Activated CD4-positive, alpha-beta T cell treated with anti-CD3 and anti-CD28 coated beads for 36 hours (primary cell): ENCODE measurements around the gene SERTAD1. TPM values are rescaled to one million over a fixed set of nuclear protein-coding genes. Genes with fewer than 3 reads are reported as not detected.
A peak's percentile ranks its signal among the peaks of the same experiment; 100 is the strongest.

Experiments used
- ATAC-seq: fragments of 200-7000 bp; cut with Tn5 transposase; one replicate; pipeline ENCODE4 v1.10.0; 2021; ENCODE audit warnings: mild to moderate bottlenecking, moderate library complexity
- CTCF ChIA-PET: fragments of 350-600 bp; sonication (Branson Sonifier 250); formaldehyde crosslinking; loops from one replicate; lab custom pipeline; 2021; ENCODE audit warnings: antibody characterized with exemption; lab: Charles Lee
- POLR2A ChIA-PET: fragments of 350-600 bp; sonication (Branson Sonifier 250); formaldehyde crosslinking; loops from one replicate; lab custom pipeline; 2021; ENCODE audit warnings: antibody characterized with exemption, inconsistent platforms; lab: Charles Lee
- DNase-seq: peaks from one replicate; pipeline ENCODE4 v3.0.0-alpha.2; 2020
- H3K27ac Mint-ChIP-seq: one replicate; pipeline ENCODE4 v1.8.0; 2021; ENCODE audit warnings: mixed read lengths
- H3K27me3 Mint-ChIP-seq: one replicate; pipeline ENCODE4 v1.8.0; 2021; ENCODE audit warnings: mixed read lengths
- H3K36me3 Mint-ChIP-seq: one replicate; pipeline ENCODE4 v1.8.0; 2021; ENCODE audit warnings: low read depth, mixed read lengths
- H3K4me1 Mint-ChIP-seq: one replicate; pipeline ENCODE4 v1.8.0; 2021; ENCODE audit warnings: mixed read lengths
- H3K4me3 Mint-ChIP-seq: one replicate; pipeline ENCODE4 v1.8.0; 2021; ENCODE audit warnings: mild to moderate bottlenecking, moderate library complexity, mixed read lengths
- H3K9me3 Mint-ChIP-seq: one replicate; pipeline ENCODE4 v1.8.0; 2021; ENCODE audit warnings: low read depth, mixed read lengths
- intact Hi-C, 2 experiments: fragments of 100-400 bp; cut with DNase I in 1 of 2; cut with micrococcal nuclease in 1 of 2; formaldehyde crosslinking; loops; one replicate each; pipeline versions ENCODE4 v1.14.2 to v1.15.1; 2022 to 2024; cut with DNase I, micrococcal nuclease
- total RNA-seq, 2 experiments: library from RNA; stranded (reverse); gene quantifications; one replicate each; pipeline ENCODE4 v1.2.3, GENCODE V29; 2021

SERTAD1 gene
- 10 to 100 TPM; 10.0 to 14.7 TPM for total RNA-seq

- ATAC-seq: peak; percentile 91
- intact Hi-C loops: loop anchor here (1.0 to 5.0 kb wide), 14 partner anchors 18 to 837 kb away; partner anchors contain the start of genes AKT2 (in 1 of the 2), BLVRB (in 1 of the 2), C19orf47 (in 1 of the 2) and COQ8B (in 1 of the 2)
- Mint-ChIP-seq H3K4me3 (peak within 1 kb of the TSS; percentile 89), H3K27ac (peak within 1 kb of the TSS; percentile 96), H3K9me3 (no peaks in the 10 kb centered on the region), H3K27me3 (no peaks in the 10 kb centered on the region), H3K36me3 (peaks cover 20% of the 10 kb centered on the region), H3K4me1 (peaks cover 20% of the 10 kb centered on the region)
- peak; percentile 100 for DNase-seq
- ChIA-PET CTCF (interaction anchor here (0.6 to 1.7 kb wide), 9 partner anchors 9 to 369 kb away, joined by 3 to 13 read pairs (median 4); no protein-coding TSS in a partner anchor), POLR2A (interaction anchor here (0.6 to 1.3 kb wide), 9 partner anchors 9 to 455 kb away, joined by 3 to 9 read pairs (median 4); partner anchors contain the start of genes BLVRB and PSMC4)
Measured at GRCh38 chr19:40425450-40426287, at the start of gene SERTAD1. Gene SERTAD1 (minus strand): TSS chr19:40425992. CDS start chr19:40423546, 2,446 bp downstream.

GRCh38 chr19:40474737-40475136 lies 48.9 kb upstream of the SERTAD1 start:
- DNase-seq (no peak), ATAC-seq (no peak)
- H3K4me3 Mint-ChIP-seq: no peak overlapping the region
- intact Hi-C loops: no loop called here
- H3K4me1 Mint-ChIP-seq: peaks cover 2% of the 10 kb centered on the region
- H3K27me3 Mint-ChIP-seq: no peaks in the 10 kb centered on the region
- POLR2A ChIA-PET: no interaction called here
- H3K36me3 Mint-ChIP-seq: no peaks in the 10 kb centered on the region
- no peaks in the 10 kb centered on the region for H3K9me3 Mint-ChIP-seq
- peak overlapping the region; percentile 42 for H3K27ac Mint-ChIP-seq
- CTCF ChIA-PET: interaction anchor here (0.7 to 2.1 kb wide), 4 partner anchors 11 to 169 kb away, joined by 3 to 5 read pairs (median 4); no protein-coding TSS in a partner anchor

GRCh38 chr19:40472516-40472915 lies 46.7 kb upstream of the SERTAD1 start:
- ChIA-PET POLR2A (no interaction called here), CTCF (no interaction called here)
- DNase-seq (no peak), ATAC-seq (no peak)
- Mint-ChIP-seq H3K36me3 (no peaks in the 10 kb centered on the region), H3K27me3 (peaks cover 5% of the 10 kb centered on the region), H3K4me1 (peaks cover 5% of the 10 kb centered on the region), H3K27ac (no peak overlapping the region), H3K4me3 (no peak overlapping the region), H3K9me3 (no peaks in the 10 kb centered on the region)
- intact Hi-C loops: no loop called here

GRCh38 chr19:40471111-40471510 lies 45.3 kb upstream of the SERTAD1 start:
- ChIA-PET POLR2A (interaction anchor here (0.7 kb wide), 1 partner anchor 473 kb away, joined by 3 read pairs; no protein-coding TSS in a partner anchor), CTCF (interaction anchor here (0.6 to 1.3 kb wide), 4 partner anchors 17 to 455 kb away, joined by 3 to 4 read pairs (median 4); partner anchors contain the start of gene SERTAD1)
- H3K9me3 Mint-ChIP-seq: no peaks in the 10 kb centered on the region
- ATAC-seq (no peak), DNase-seq (no peak)
- no peak overlapping the region for H3K27ac Mint-ChIP-seq
- peaks cover 4% of the 10 kb centered on the region for H3K36me3 Mint-ChIP-seq
- intact Hi-C loops: no loop called here
- peaks cover 11% of the 10 kb centered on the region for H3K27me3 Mint-ChIP-seq
- H3K4me3 Mint-ChIP-seq: no peak overlapping the region
- H3K4me1 Mint-ChIP-seq: peaks cover 11% of the 10 kb centered on the region

GRCh38 chr19:40469011-40469410 lies 43.2 kb upstream of the SERTAD1 start:
- H3K27ac Mint-ChIP-seq: no peak overlapping the region

GRCh38 chr19:40466985-40467734 lies 41.4 kb upstream of the SERTAD1 start, which contains the start of gene SPTBN4:
Gene SPTBN4 (plus strand): TSS chr19:40467001. CDS start chr19:40472622, 5,621 bp downstream.
- intact Hi-C loops: loop anchor here (1.0 to 10.0 kb wide), 8 partner anchors 42 to 796 kb away; partner anchors contain the start of genes AKT2 (in 1 of the 2), C19orf47 (in 1 of the 2), COQ8B (in 1 of the 2) and ITPKC (in 1 of the 2)
- POLR2A ChIA-PET: no interaction called here
- Mint-ChIP-seq H3K36me3 (peaks cover 4% of the 10 kb centered on the region), H3K4me1 (peaks cover 30% of the 10 kb centered on the region), H3K4me3 (peak within 1 kb of the TSS; percentile 77), H3K9me3 (no peaks in the 10 kb centered on the region), H3K27ac (peak within 1 kb of the TSS; percentile 87), H3K27me3 (peaks cover 11% of the 10 kb centered on the region)
- CTCF ChIA-PET: no interaction called here
- DNase-seq (no peak), ATAC-seq (no peak)

More at GRCh38 chr19:40469011-40469410, 43.2 kb upstream of the SERTAD1 start:
- Mint-ChIP-seq H3K27me3 (peaks cover 11% of the 10 kb centered on the region), H3K4me1 (peaks cover 24% of the 10 kb centered on the region), H3K4me3 (no peak overlapping the region), H3K9me3 (no peaks in the 10 kb centered on the region), H3K36me3 (peaks cover 4% of the 10 kb centered on the region)
- intact Hi-C loops: loop anchor here (5.0 to 10.0 kb wide), 2 partner anchors 143 to 246 kb away; partner anchors contain the start of genes COQ8B (in 1 of the 2) and ITPKC (in 1 of the 2)
- no peak for ATAC-seq
- no peak for DNase-seq
- POLR2A ChIA-PET: no interaction called here
- CTCF ChIA-PET: no interaction called here

- peak overlapping the region; percentile 87 for H3K27ac Mint-ChIP-seq
- ChIA-PET CTCF (interaction anchor here (0.7 to 3.2 kb wide), 10 partner anchors 21 to 168 kb away, joined by 3 to 21 read pairs (median 8); partner anchors contain the start of gene SERTAD3), POLR2A (interaction anchor here (0.9 to 1.2 kb wide), 4 partner anchors 23 to 118 kb away, joined by 3 to 7 read pairs (median 4); partner anchors contain the start of genes C19orf47, PLD3 and SERTAD1)
- peak overlapping the region; percentile 77 for H3K4me3 Mint-ChIP-seq
- intact Hi-C loops: loop anchor here (1.0 to 10.0 kb wide), 8 partner anchors 41 to 796 kb away; partner anchors contain the start of genes AKT2 (in 1 of the 2), C19orf47 (in 1 of the 2), COQ8B (in 1 of the 2) and ITPKC (in 1 of the 2)
- H3K9me3 Mint-ChIP-seq: no peaks in the 10 kb centered on the region
- H3K4me1 Mint-ChIP-seq: peaks cover 30% of the 10 kb centered on the region
- peaks cover 4% of the 10 kb centered on the region for H3K36me3 Mint-ChIP-seq
- ATAC-seq (peak; percentile 80), DNase-seq (peak; percentile 89)
- peaks cover 11% of the 10 kb centered on the region for H3K27me3 Mint-ChIP-seq
Measured at GRCh38 chr19:40466219-40466984, 40.6 kb upstream of the SERTAD1 start.

GRCh38 chr19:40465557-40466218 lies 39.9 kb upstream of the SERTAD1 start, which contains the start of gene BLVRB:
Gene BLVRB (minus strand): TSS chr19:40465745. CDS start chr19:40465688, 57 bp downstream.
- ATAC-seq (peak; percentile 84), DNase-seq (peak; percentile 100)
- H3K27me3 Mint-ChIP-seq: peaks cover 11% of the 10 kb centered on the region
- H3K9me3 Mint-ChIP-seq: no peaks in the 10 kb centered on the region
- ChIA-PET CTCF (interaction anchor here (0.7 to 3.2 kb wide), 18 partner anchors 11 to 236 kb away, joined by 3 to 21 read pairs (median 5); partner anchors contain the start of gene SERTAD3), POLR2A (interaction anchor here (0.5 to 1.2 kb wide), 6 partner anchors 23 to 180 kb away, joined by 3 to 7 read pairs (median 4); partner anchors contain the start of genes C19orf47, PLD3 and SERTAD1)
- H3K4me3 Mint-ChIP-seq: peak within 1 kb of the TSS; percentile 77
- H3K4me1 Mint-ChIP-seq: peaks cover 30% of the 10 kb centered on the region
- peaks cover 4% of the 10 kb centered on the region for H3K36me3 Mint-ChIP-seq
- H3K27ac Mint-ChIP-seq: peak within 1 kb of the TSS; percentile 87
- intact Hi-C loops: loop anchor here (1.0 to 10.0 kb wide), 17 partner anchors 21 to 797 kb away; partner anchors contain the start of genes C19orf47 (in 2 of the 2), PLD3 (in 2 of the 2), SERTAD1 (in 2 of the 2) and SERTAD3 (in 2 of the 2)

- Mint-ChIP-seq H3K4me1 (peaks cover 30% of the 10 kb centered on the region), H3K27me3 (peaks cover 11% of the 10 kb centered on the region), H3K36me3 (peaks cover 4% of the 10 kb centered on the region), H3K4me3 (peak overlapping the region; percentile 77), H3K27ac (peak overlapping the region; percentile 83), H3K9me3 (no peaks in the 10 kb centered on the region)
- DNase-seq (peak; percentile 72), ATAC-seq (no peak)
- CTCF ChIA-PET: interaction anchor here (0.7 to 3.2 kb wide), 24 partner anchors 10 to 235 kb away, joined by 3 to 21 read pairs (median 5); partner anchors contain the start of genes AKT2 and SERTAD3
- POLR2A ChIA-PET: interaction anchor here (0.5 to 1.2 kb wide), 5 partner anchors 22 to 179 kb away, joined by 3 to 7 read pairs (median 4); partner anchors contain the start of gene SERTAD1
- intact Hi-C loops: loop anchor here (1.0 to 10.0 kb wide), 13 partner anchors 21 to 333 kb away; partner anchors contain the start of genes SERTAD3 (in 2 of the 2), ACTMAP (in 1 of the 2), C19orf47 (in 1 of the 2) and COQ8B (in 1 of the 2)
Measured at GRCh38 chr19:40465025-40465556, 39.3 kb upstream of the SERTAD1 start.
